ENCODE measurements around the gene DXO. TPM values are rescaled to one million over a fixed set of nuclear protein-coding genes. Genes with fewer than 3 reads are reported as not detected.

Gene DXO
- total and polyA plus RNA-seq, 2 of the 13 experiments (the other 11 are each of a cell fraction or from before 2014, with no cell fraction given), result 18.6 to 26.2 TPM

DNA sequence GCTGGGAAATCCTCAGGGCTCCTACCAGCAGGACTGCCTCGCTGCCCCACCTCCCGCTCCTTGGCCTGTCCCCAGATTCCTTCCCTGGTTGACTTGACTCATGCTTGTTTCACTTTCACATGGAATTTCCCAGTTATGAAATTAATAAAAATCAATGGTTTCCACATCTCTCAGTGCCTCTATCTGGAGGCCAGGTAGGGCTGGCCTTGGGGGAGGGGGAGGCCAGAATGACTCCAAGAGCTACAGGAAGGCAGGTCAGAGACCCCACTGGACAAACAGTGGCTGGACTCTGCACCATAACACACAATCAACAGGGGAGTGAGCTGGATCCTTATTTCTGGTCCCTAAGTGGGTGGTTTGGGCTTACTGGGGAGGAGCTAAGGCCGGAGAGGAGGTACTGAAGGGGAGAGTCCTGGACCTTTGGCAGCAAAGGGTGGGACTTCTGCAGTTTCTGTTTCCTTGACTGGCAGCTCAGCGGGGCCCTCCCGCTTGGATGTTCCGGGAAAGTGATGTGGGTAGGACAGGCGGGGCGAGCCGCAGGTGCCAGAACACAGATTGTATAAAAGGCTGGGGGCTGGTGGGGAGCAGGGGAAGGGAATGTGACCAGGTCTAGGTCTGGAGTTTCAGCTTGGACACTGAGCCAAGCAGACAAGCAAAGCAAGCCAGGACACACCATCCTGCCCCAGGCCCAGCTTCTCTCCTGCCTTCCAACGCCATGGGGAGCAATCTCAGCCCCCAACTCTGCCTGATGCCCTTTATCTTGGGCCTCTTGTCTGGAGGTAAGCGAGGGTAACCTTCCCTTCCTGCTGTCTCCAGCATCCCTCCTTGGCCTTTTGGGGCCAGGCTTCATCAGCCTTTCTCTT lies 26.2 kb downstream of the DXO start, which contains the start of gene CFB (continued):
- TF ChIP-seq, protein P1, sequence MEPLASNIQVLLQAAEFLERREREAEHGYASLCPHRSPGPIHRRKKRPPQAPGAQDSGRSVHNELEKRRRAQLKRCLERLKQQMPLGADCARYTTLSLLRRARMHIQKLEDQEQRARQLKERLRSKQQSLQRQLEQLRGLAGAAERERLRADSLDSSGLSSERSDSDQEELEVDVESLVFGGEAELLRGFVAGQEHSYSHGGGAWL (CRISPR knock-in tag; IDR thresholded peaks at IDR 0.05), result peak; percentile 67
- no peak for TF ChIP-seq ETV6 (CRISPR knock-in tag; conservative IDR thresholded peaks at IDR 0.05)
- no peak; the same call in 1 of the 2 replicates for TF ChIP-seq ZNF256 (CRISPR knock-in tag; conservative IDR thresholded peaks at IDR 0.05)
- TF ChIP-seq ZNF776 (CRISPR knock-in tag; IDR thresholded peaks at IDR 0.05), result peak; percentile 77
- TF ChIP-seq, protein P2, sequence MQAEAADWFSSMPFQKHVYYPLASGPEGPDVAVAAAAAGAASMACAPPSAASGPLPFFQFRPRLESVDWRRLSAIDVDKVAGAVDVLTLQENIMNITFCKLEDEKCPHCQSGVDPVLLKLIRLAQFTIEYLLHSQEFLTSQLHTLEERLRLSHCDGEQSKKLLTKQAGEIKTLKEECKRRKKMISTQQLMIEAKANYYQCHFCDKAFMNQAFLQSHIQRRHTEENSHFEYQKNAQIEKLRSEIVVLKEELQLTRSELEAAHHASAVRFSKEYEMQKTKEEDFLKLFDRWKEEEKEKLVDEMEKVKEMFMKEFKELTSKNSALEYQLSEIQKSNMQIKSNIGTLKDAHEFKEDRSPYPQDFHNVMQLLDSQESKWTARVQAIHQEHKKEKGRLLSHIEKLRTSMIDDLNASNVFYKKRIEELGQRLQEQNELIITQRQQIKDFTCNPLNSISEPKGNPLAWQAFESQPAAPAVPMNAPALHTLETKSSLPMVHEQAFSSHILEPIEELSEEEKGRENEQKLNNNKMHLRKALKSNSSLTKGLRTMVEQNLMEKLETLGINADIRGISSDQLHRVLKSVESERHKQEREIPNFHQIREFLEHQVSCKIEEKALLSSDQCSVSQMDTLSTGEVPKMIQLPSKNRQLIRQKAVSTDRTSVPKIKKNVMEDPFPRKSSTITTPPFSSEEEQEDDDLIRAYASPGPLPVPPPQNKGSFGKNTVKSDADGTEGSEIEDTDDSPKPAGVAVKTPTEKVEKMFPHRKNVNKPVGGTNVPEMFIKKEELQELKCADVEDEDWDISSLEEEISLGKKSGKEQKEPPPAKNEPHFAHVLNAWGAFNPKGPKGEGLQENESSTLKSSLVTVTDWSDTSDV (CRISPR knock-in tag; IDR thresholded peaks at IDR 0.05), result no peak
- TF ChIP-seq NFE2L1 (CRISPR knock-in tag; IDR thresholded peaks at IDR 0.05; ENCODE audit: borderline replicate concordance), result no peak
- TF ChIP-seq LCORL (IDR thresholded peaks at IDR 0.05), result peak; percentile 60; the same call in 1 of the 2 replicates
- peak; percentile 94 for TF ChIP-seq LCORL (CRISPR knock-in tag; IDR thresholded peaks at IDR 0.05)
- TF ChIP-seq SMC3 (IDR thresholded peaks at IDR 0.05; ENCODE audit: low read length), result peak; percentile 59
- peak; percentile 72 for TF ChIP-seq U2AF1 (optimal IDR thresholded peaks at IDR 0.05; ENCODE audit: low read depth, low read length)
- peak; percentile 66; the same call in 1 of the 2 replicates for TF ChIP-seq YEATS2 (CRISPR knock-in tag; IDR thresholded peaks at IDR 0.05; ENCODE audit: borderline replicate concordance)
- peak; percentile 73; the same call in 1 of the 3 replicates for TF ChIP-seq MXI1 (IDR thresholded peaks at IDR 0.05; ENCODE audit: borderline replicate concordance, low read depth, low read length)
- peak; percentile 72; the same call in 1 of the 2 replicates for TF ChIP-seq SIX1 (CRISPR knock-in tag; IDR thresholded peaks at IDR 0.05; ENCODE audit: borderline replicate concordance)
- peak; percentile 67 for TF ChIP-seq TEAD3 (CRISPR knock-in tag; optimal IDR thresholded peaks at IDR 0.05; ENCODE audit: borderline replicate concordance)
- TF ChIP-seq KLF9 (CRISPR knock-in tag; IDR thresholded peaks at IDR 0.05; ENCODE audit: low read depth), result 0 out of 2 replicates have a peak, but pooled peaks have one; percentile 63
- peak; percentile 35; the same call in 1 of the 2 replicates for TF ChIP-seq STAG1 (CRISPR knock-in tag; IDR thresholded peaks at IDR 0.05)
- TF ChIP-seq, protein P3, sequence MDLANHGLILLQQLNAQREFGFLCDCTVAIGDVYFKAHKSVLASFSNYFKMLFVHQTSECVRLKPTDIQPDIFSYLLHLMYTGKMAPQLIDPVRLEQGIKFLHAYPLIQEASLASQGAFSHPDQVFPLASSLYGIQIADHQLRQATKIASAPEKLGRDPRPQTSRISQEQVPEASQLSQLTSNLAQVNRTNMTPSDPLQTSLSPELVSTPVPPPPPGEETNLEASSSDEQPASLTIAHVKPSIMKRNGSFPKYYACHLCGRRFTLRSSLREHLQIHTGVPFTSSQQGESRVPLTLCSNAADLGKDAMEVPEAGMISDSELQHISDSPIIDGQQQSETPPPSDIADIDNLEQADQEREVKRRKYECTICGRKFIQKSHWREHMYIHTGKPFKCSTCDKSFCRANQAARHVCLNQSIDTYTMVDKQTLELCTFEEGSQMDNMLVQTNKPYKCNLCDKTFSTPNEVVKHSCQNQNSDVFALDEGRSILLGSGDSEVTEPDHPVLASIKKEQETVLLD (CRISPR knock-in tag; IDR thresholded peaks at IDR 0.05; ENCODE audit: low read depth), result no peak
- TF ChIP-seq TARDBP (CRISPR knock-in tag; IDR thresholded peaks at IDR 0.05), result peak; percentile 95
- peak; percentile 66; the same call in 1 of the 2 replicates for TF ChIP-seq ZNF337 (CRISPR knock-in tag; IDR thresholded peaks at IDR 0.05; ENCODE audit: borderline replicate concordance, low read depth)
- TF ChIP-seq DNMT1 (CRISPR knock-in tag; IDR thresholded peaks at IDR 0.05), result peak; percentile 63
- peak; percentile 84 for TF ChIP-seq ZEB1 (IDR thresholded peaks at IDR 0.05; ENCODE audit: insufficient replicate concordance, low read depth)
- peak; percentile 7; the same call in 1 of the 2 replicates for TF ChIP-seq ZNF709 (CRISPR knock-in tag; IDR thresholded peaks at IDR 0.05)
- peak; percentile 91 for TF ChIP-seq ZSCAN31 (CRISPR knock-in tag; IDR thresholded peaks at IDR 0.05; ENCODE audit: low read depth)
- TF ChIP-seq, protein P4, sequence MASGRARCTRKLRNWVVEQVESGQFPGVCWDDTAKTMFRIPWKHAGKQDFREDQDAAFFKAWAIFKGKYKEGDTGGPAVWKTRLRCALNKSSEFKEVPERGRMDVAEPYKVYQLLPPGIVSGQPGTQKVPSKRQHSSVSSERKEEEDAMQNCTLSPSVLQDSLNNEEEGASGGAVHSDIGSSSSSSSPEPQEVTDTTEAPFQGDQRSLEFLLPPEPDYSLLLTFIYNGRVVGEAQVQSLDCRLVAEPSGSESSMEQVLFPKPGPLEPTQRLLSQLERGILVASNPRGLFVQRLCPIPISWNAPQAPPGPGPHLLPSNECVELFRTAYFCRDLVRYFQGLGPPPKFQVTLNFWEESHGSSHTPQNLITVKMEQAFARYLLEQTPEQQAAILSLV (CRISPR knock-in tag; IDR thresholded peaks at IDR 0.05; ENCODE audit: borderline replicate concordance), result peak; percentile 88; the same call in 1 of the 2 replicates
- TF ChIP-seq SNRNP70 (IDR thresholded peaks at IDR 0.05; ENCODE audit: low read depth, low read length), result no peak
- TF ChIP-seq ZNF549 (CRISPR knock-in tag; IDR thresholded peaks at IDR 0.05), result no peak

All from HepG2 (cell line).